Panc1 (cell line): ENCODE results near the gene MYRIP. TPM values are rescaled to one million over a fixed set of nuclear protein-coding genes. Genes with fewer than 3 reads are reported as not detected.

ENCODE experiments used
- ATAC-seq: fragments of 200-7000 bp; cut with Tn5 transposase; 2 replicates; pipeline ENCODE4 v1.9.1; 2020; ENCODE audit warnings: mild to moderate bottlenecking, moderate library complexity
- BruUV-seq: library from RNA; stranded (reverse); fragments of 400-500 nt; replicated peaks from 2 replicates; lab custom pipeline; 2021; lab: Mats Ljungman, UMichigan
- CTCF ChIA-PET: fragments of 300-600 bp; sonication (Branson Sonifier 250); formaldehyde crosslinking; loops from one replicate; lab custom pipeline; 2022; ENCODE audit warnings: antibody characterized with exemption; lab: Charles Lee
- POLR2A ChIA-PET: fragments of 300-600 bp; sonication (Branson Sonifier 250); formaldehyde crosslinking; loops from one replicate; lab custom pipeline; 2022; ENCODE audit warnings: antibody characterized with exemption; lab: Charles Lee
- DNase-seq: peaks from one replicate; pipeline ENCODE4 v3.0.0-alpha.2; 2010; ENCODE audit warnings: low read depth, low spot score
- H3K27ac ChIP-seq: 2 replicates; pipeline ENCODE4 v1.5.1; 2011; ENCODE audit warnings: mild to moderate bottlenecking, low read length, inconsistent platforms
- H3K27me3 ChIP-seq: fragments of 200-500 bp; sonication (Bioruptor generic); 2 replicates; pipeline ENCODE4 v1.6.0; 2014; ENCODE audit warnings: low read length, inconsistent platforms; ENCODE audit not compliant: control insufficient read depth, insufficient read depth
- H3K36me3 ChIP-seq: fragments of 200-500 bp; sonication (Bioruptor generic); 2 replicates; pipeline ENCODE4 v1.5.1; 2014; ENCODE audit warnings: inconsistent platforms, mild to moderate bottlenecking, low read length, moderate library complexity; ENCODE audit not compliant: control insufficient read depth, insufficient read depth
- H3K4me1 ChIP-seq: 2 replicates; pipeline ENCODE4 v1.5.1; 2011; ENCODE audit warnings: inconsistent platforms, mild to moderate bottlenecking, low read length, moderate library complexity; ENCODE audit not compliant: control insufficient read depth, insufficient read depth
- H3K4me3 ChIP-seq, 2 experiments: 2 replicates each; pipeline ENCODE4 v1.5.1; 2011 to 2012; ENCODE audit warnings: low read depth in 2 of 2, low read length in 2 of 2, mild to moderate bottlenecking in 2 of 2, inconsistent platforms in 1 of 2, moderate library complexity in 1 of 2
- H3K9me3 ChIP-seq: fragments of 200-500 bp; sonication (Bioruptor generic); 2 replicates; pipeline ENCODE4 v1.5.1; 2014; ENCODE audit warnings: low read depth, mild to moderate bottlenecking, inconsistent platforms, low read length, moderate library complexity; ENCODE audit not compliant: control insufficient read depth, insufficient read depth
- POLR2AphosphoS5 ChIP-seq: IDR thresholded peaks from 2 replicates; pipeline ENCODE4 v1.6.1; 2012; ENCODE audit warnings: mild to moderate bottlenecking, low read depth, low read length, moderate library complexity
- SIN3A ChIP-seq: IDR thresholded peaks from 2 replicates; pipeline ENCODE4 v1.6.1; 2012; ENCODE audit warnings: low read depth, mild to moderate bottlenecking, low read length, moderate library complexity, borderline replicate concordance; ENCODE audit not compliant: insufficient read depth
- TCF7L2 ChIP-seq: IDR thresholded peaks from 2 replicates; pipeline ENCODE4 v1.6.1; 2011; ENCODE audit warnings: mild to moderate bottlenecking, low read depth, low read length, inconsistent platforms
- in situ Hi-C: cut with HindIII; loops from 2 replicates; pipeline ENCODE4 v1.10.0; 2016; ENCODE audit warnings: low sequenced_read_pairs, low pct_unique_long_range_greater_than_20kb
- intact Hi-C: fragments of 100-400 bp; cut with micrococcal nuclease; formaldehyde crosslinking; loops from one replicate; pipeline ENCODE4 v1.10.0; 2022; ENCODE audit not compliant: unreplicated experiment
- total RNA-seq: library from RNA; stranded (reverse); gene quantifications from one replicate; pipeline ENCODE4 v1.2.1, GENCODE V29; 2021; ENCODE audit not compliant: unreplicated experiment
- TF ChIP-seq, protein P1 (sequence below): fragments of 450-650 bp; IDR thresholded peaks from 2 replicates; pipeline ENCODE4 v1.5.1; 2017; ENCODE audit warnings: mild to moderate bottlenecking
- TF ChIP-seq, protein P2 (sequence below), 2 experiments: IDR thresholded peaks; 2 replicates each; pipeline ENCODE4 v1.6.1; 2011 to 2012; ENCODE audit warnings: low read depth in 2 of 2, control low read depth in 1 of 2, low read length in 1 of 2, mild to moderate bottlenecking in 1 of 2, moderate library complexity in 1 of 2; ENCODE audit not compliant: insufficient read depth in 1 of 2

Gene MYRIP
- total RNA-seq, 1 experiment from 2014 or later: 0.59 TPM

DNA sequence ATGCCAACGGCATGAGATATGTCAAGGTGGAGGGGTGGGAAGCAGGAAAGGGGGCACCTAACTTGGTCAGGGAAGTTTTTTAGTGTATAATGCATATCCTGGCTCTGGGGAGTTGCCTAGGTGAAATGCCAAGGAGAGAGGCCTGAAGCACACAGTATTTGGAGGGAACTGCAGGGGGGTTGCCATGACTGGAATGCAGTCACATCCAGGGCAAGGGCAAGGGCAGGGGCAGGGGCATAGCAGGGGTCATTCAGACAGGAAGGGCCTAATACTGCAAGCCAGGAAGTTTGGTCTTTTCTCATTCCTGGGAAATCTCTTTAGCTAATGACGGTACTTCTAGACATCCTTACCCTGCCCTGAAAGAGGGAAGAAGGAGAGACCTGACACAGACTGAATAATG is 60.5 kb downstream of the MYRIP start:
- TF ChIP-seq, protein P1, sequence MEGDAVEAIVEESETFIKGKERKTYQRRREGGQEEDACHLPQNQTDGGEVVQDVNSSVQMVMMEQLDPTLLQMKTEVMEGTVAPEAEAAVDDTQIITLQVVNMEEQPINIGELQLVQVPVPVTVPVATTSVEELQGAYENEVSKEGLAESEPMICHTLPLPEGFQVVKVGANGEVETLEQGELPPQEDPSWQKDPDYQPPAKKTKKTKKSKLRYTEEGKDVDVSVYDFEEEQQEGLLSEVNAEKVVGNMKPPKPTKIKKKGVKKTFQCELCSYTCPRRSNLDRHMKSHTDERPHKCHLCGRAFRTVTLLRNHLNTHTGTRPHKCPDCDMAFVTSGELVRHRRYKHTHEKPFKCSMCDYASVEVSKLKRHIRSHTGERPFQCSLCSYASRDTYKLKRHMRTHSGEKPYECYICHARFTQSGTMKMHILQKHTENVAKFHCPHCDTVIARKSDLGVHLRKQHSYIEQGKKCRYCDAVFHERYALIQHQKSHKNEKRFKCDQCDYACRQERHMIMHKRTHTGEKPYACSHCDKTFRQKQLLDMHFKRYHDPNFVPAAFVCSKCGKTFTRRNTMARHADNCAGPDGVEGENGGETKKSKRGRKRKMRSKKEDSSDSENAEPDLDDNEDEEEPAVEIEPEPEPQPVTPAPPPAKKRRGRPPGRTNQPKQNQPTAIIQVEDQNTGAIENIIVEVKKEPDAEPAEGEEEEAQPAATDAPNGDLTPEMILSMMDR: no peak
- no peak for TF ChIP-seq POLR2AphosphoS5
- Histone ChIP-seq H3K27me3 (no peaks in the 10 kb centered on the region), H3K4me3 (no peak overlapping the region), H3K36me3 (no peaks in the 10 kb centered on the region), H3K4me1 (no peaks in the 10 kb centered on the region), H3K27ac (no peak overlapping the region), H3K9me3 (no peaks in the 10 kb centered on the region)
- ATAC-seq (no peak), DNase-seq (no peak)
- POLR2A ChIA-PET: no interaction called here
- intact Hi-C loops (no loop called here), in situ Hi-C loops (no loop called here)
- CTCF ChIA-PET: no interaction called here
- no TSS peak for BruUV-seq

GRCh38 chr3:39870706-39871105 is 61.3 kb downstream of the MYRIP start:
- DNase-seq (no peak), ATAC-seq (no peak)
- TF ChIP-seq SIN3A (no peak), TCF7L2 (no peak), POLR2AphosphoS5 (no peak)
- TF ChIP-seq, protein P1: no peak
- TF ChIP-seq, protein P2, sequence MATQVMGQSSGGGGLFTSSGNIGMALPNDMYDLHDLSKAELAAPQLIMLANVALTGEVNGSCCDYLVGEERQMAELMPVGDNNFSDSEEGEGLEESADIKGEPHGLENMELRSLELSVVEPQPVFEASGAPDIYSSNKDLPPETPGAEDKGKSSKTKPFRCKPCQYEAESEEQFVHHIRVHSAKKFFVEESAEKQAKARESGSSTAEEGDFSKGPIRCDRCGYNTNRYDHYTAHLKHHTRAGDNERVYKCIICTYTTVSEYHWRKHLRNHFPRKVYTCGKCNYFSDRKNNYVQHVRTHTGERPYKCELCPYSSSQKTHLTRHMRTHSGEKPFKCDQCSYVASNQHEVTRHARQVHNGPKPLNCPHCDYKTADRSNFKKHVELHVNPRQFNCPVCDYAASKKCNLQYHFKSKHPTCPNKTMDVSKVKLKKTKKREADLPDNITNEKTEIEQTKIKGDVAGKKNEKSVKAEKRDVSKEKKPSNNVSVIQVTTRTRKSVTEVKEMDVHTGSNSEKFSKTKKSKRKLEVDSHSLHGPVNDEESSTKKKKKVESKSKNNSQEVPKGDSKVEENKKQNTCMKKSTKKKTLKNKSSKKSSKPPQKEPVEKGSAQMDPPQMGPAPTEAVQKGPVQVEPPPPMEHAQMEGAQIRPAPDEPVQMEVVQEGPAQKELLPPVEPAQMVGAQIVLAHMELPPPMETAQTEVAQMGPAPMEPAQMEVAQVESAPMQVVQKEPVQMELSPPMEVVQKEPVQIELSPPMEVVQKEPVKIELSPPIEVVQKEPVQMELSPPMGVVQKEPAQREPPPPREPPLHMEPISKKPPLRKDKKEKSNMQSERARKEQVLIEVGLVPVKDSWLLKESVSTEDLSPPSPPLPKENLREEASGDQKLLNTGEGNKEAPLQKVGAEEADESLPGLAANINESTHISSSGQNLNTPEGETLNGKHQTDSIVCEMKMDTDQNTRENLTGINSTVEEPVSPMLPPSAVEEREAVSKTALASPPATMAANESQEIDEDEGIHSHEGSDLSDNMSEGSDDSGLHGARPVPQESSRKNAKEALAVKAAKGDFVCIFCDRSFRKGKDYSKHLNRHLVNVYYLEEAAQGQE (IDR thresholded peaks at IDR 0.05; ENCODE audit: insufficient read depth in 1 of 2, low read depth in 2 of 2, low read length in 1 of 2): no peak
- Histone ChIP-seq H3K4me1 (no peaks in the 10 kb centered on the region), H3K9me3 (no peaks in the 10 kb centered on the region), H3K36me3 (no peaks in the 10 kb centered on the region), H3K27ac (no peak overlapping the region), H3K27me3 (no peaks in the 10 kb centered on the region), H3K4me3 (no peak overlapping the region)
- in situ Hi-C loops: no loop called here
- CTCF ChIA-PET: no interaction called here
- no TSS peak for BruUV-seq
- intact Hi-C loops: no loop called here
- POLR2A ChIA-PET: no interaction called here
